ENCODE results near the gene DSCAML1. TPM values are rescaled to one million over a fixed set of nuclear protein-coding genes. Genes with fewer than 3 reads are reported as not detected.

The DSCAML1 gene
- total RNA-seq, 1 donor from 2014 or later: 0.16 TPM

GRCh38 chr11:117606211-117606610 is 190.8 kb downstream of the DSCAML1 start:
- no peak overlapping the region for H3K4me3 ChIP-seq (ENCODE audit: insufficient read depth, low read depth, low read length)
- Mint-ChIP-seq H3K27me3 (ENCODE audit: low read depth, unreplicated experiment) (peaks cover 26% of the 10 kb centered on the region), H3K4me1 (ENCODE audit: low read depth, unreplicated experiment) (peaks cover 13% of the 10 kb centered on the region), H3K4me3 (ENCODE audit: unreplicated experiment) (no peak overlapping the region), H3K36me3 (ENCODE audit: low read depth, unreplicated experiment) (no peaks in the 10 kb centered on the region), H3K9me3 (ENCODE audit: unreplicated experiment) (no peaks in the 10 kb centered on the region), H3K27ac (ENCODE audit: unreplicated experiment) (no peak overlapping the region)
- DNase-seq (ENCODE audit: low read depth): no peak
- TF ChIP-seq EZH2 (IDR thresholded peaks at IDR 0.05; ENCODE audit: insufficient read depth, low read length): no peak
- no peak for TF ChIP-seq CTCF (IDR thresholded peaks at IDR 0.05; ENCODE audit: insufficient read depth, low read depth, low read length)
- FAIRE-seq: no peak
- H3K9me3 ChIP-seq (ENCODE audit: insufficient read depth, low read depth, low read length): no peaks in the 10 kb centered on the region
- H2AFZ ChIP-seq (ENCODE audit: low read depth, low read length): no peak overlapping the region
- no peaks in the 10 kb centered on the region for H3K36me3 ChIP-seq (ENCODE audit: insufficient read depth, low read length)
- no peak overlapping the region for H3K9ac ChIP-seq (ENCODE audit: low read length)
- H3K27ac ChIP-seq (ENCODE audit: low read depth, low read length): no peak overlapping the region
- H3K4me1 ChIP-seq (ENCODE audit: insufficient read depth, low read length): peaks cover 4% of the 10 kb centered on the region
- H3K27me3 ChIP-seq (ENCODE audit: insufficient read depth, low read length): peaks cover 2% of the 10 kb centered on the region
- H3K4me2 ChIP-seq (ENCODE audit: low read length): no peak overlapping the region
- no peaks in the 10 kb centered on the region for H4K20me1 ChIP-seq (ENCODE audit: insufficient read depth, low read length)
- H3K79me2 ChIP-seq (ENCODE audit: insufficient read depth, low read length): no peaks in the 10 kb centered on the region

GRCh38 chr11:117605331-117605730 is 191.7 kb downstream of the DSCAML1 start:
- Histone ChIP-seq H2AFZ (ENCODE audit: low read depth, low read length) (no peak overlapping the region), H3K79me2 (ENCODE audit: insufficient read depth, low read length) (no peaks in the 10 kb centered on the region), H3K9me3 (ENCODE audit: insufficient read depth, low read depth, low read length) (no peaks in the 10 kb centered on the region), H3K27me3 (ENCODE audit: insufficient read depth, low read length) (peaks cover 2% of the 10 kb centered on the region), H3K4me3 (ENCODE audit: insufficient read depth, low read depth, low read length) (no peak overlapping the region), H3K9ac (ENCODE audit: low read length) (no peak overlapping the region), H3K4me2 (ENCODE audit: low read length) (no peak overlapping the region), H3K27ac (ENCODE audit: low read depth, low read length) (no peak overlapping the region), H3K4me1 (ENCODE audit: insufficient read depth, low read length) (peaks cover 3% of the 10 kb centered on the region), H4K20me1 (ENCODE audit: insufficient read depth, low read length) (no peaks in the 10 kb centered on the region), H3K36me3 (ENCODE audit: insufficient read depth, low read length) (no peaks in the 10 kb centered on the region)
- FAIRE-seq (no peak), DNase-seq (ENCODE audit: low read depth) (no peak)
- Mint-ChIP-seq H3K27ac (ENCODE audit: unreplicated experiment) (no peak overlapping the region), H3K36me3 (ENCODE audit: low read depth, unreplicated experiment) (no peaks in the 10 kb centered on the region), H3K4me3 (ENCODE audit: unreplicated experiment) (no peak overlapping the region), H3K27me3 (ENCODE audit: low read depth, unreplicated experiment) (peaks cover 26% of the 10 kb centered on the region), H3K4me1 (ENCODE audit: low read depth, unreplicated experiment) (peaks cover 11% of the 10 kb centered on the region), H3K9me3 (ENCODE audit: unreplicated experiment) (no peaks in the 10 kb centered on the region)
- TF ChIP-seq CTCF (IDR thresholded peaks at IDR 0.05; ENCODE audit: insufficient read depth, low read depth, low read length) (no peak), EZH2 (IDR thresholded peaks at IDR 0.05; ENCODE audit: insufficient read depth, low read length) (no peak)

- Mint-ChIP-seq H3K4me3 (ENCODE audit: unreplicated experiment) (no peak overlapping the region), H3K36me3 (ENCODE audit: low read depth, unreplicated experiment) (no peaks in the 10 kb centered on the region), H3K9me3 (ENCODE audit: unreplicated experiment) (peaks cover 1% of the 10 kb centered on the region), H3K27ac (ENCODE audit: unreplicated experiment) (no peak overlapping the region), H3K4me1 (ENCODE audit: low read depth, unreplicated experiment) (peaks cover 2% of the 10 kb centered on the region), H3K27me3 (ENCODE audit: low read depth, unreplicated experiment) (peaks cover 34% of the 10 kb centered on the region)
- H3K27me3 ChIP-seq (ENCODE audit: insufficient read depth, low read length): peaks cover 4% of the 10 kb centered on the region
- no peaks in the 10 kb centered on the region for H3K4me1 ChIP-seq (ENCODE audit: insufficient read depth, low read length)
- peak overlapping the region; percentile 24 for H2AFZ ChIP-seq (ENCODE audit: low read depth, low read length)
- no peak for DNase-seq (ENCODE audit: low read depth)
- H3K9me3 ChIP-seq (ENCODE audit: insufficient read depth, low read depth, low read length): no peaks in the 10 kb centered on the region
- no peak overlapping the region for H3K4me3 ChIP-seq (ENCODE audit: insufficient read depth, low read depth, low read length)
- H3K9ac ChIP-seq (ENCODE audit: low read length): no peak overlapping the region
- no peaks in the 10 kb centered on the region for H4K20me1 ChIP-seq (ENCODE audit: insufficient read depth, low read length)
- FAIRE-seq: no peak
- no peaks in the 10 kb centered on the region for H3K79me2 ChIP-seq (ENCODE audit: insufficient read depth, low read length)
- no peaks in the 10 kb centered on the region for H3K36me3 ChIP-seq (ENCODE audit: insufficient read depth, low read length)
- TF ChIP-seq CTCF (IDR thresholded peaks at IDR 0.05; ENCODE audit: insufficient read depth, low read depth, low read length) (no peak), EZH2 (IDR thresholded peaks at IDR 0.05; ENCODE audit: insufficient read depth, low read length) (no peak)
- H3K4me2 ChIP-seq (ENCODE audit: low read length): no peak overlapping the region
- H3K27ac ChIP-seq (ENCODE audit: low read depth, low read length): no peak overlapping the region
These were observed 192.6 kb downstream of the DSCAML1 start for GRCh38 chr11:117604336-117604995.
